Embryonic facial prominence (tissue), 1 donor: ENCODE results near the gene SLC38A9.
"Not testable (repeated sequence)": the region's sequence is repeated elsewhere in the genome, so short reads cannot be mapped to it uniquely, and the experiment has no call there.

Source experiments
- DNase-seq: peaks from one replicate; pipeline ENCODE4 v3.0.0-alpha.2; 2016; ENCODE audit errors: extremely low spot score

The SLC38A9 gene

GRCh38 chr5:55708732-55709131 lies 3.4 kb downstream of the SLC38A9 start:
- no peak for DNase-seq

- DNase-seq, result no peak
Measured at GRCh38 chr5:55706230-55706629, 5.9 kb downstream of the SLC38A9 start.

GRCh38 chr5:55702598-55703345 lies 9.4 kb downstream of the SLC38A9 start:
- DNase-seq, result no peak

GRCh38 chr5:55701462-55702103 lies 10.5 kb downstream of the SLC38A9 start:
- no peak for DNase-seq

GRCh38 chr5:55700745-55701144 lies 11.4 kb downstream of the SLC38A9 start:
- DNase-seq, result no peak

- no peak for DNase-seq
Measured at GRCh38 chr5:55699041-55699688, 13.0 kb downstream of the SLC38A9 start.

- DNase-seq, result not testable (repeated sequence)
Measured at GRCh38 chr5:55696704-55697103, 15.4 kb downstream of the SLC38A9 start.

- no peak for DNase-seq
Measured at GRCh38 chr5:55694152-55694830, 17.8 kb downstream of the SLC38A9 start.

GRCh38 chr5:55692509-55692908 lies 19.6 kb downstream of the SLC38A9 start:
- no peak for DNase-seq

- DNase-seq, result no peak
Measured at GRCh38 chr5:55692106-55692417, 20.1 kb downstream of the SLC38A9 start.

- peak; percentile 55 for DNase-seq
Measured at GRCh38 chr5:55691265-55692105, 20.6 kb downstream of the SLC38A9 start.

- no peak for DNase-seq
Measured at GRCh38 chr5:55682071-55682470, 30.1 kb downstream of the SLC38A9 start.

GRCh38 chr5:55681301-55681700 lies 30.8 kb downstream of the SLC38A9 start:
- DNase-seq, result no peak

GRCh38 chr5:55680353-55680752 lies 31.8 kb downstream of the SLC38A9 start:
- DNase-seq, result no peak

- no peak for DNase-seq
Measured at GRCh38 chr5:55679556-55679955, 32.6 kb downstream of the SLC38A9 start.

- DNase-seq, result peak; percentile 37
Measured at GRCh38 chr5:55675119-55675518, 37.0 kb downstream of the SLC38A9 start.

GRCh38 chr5:55674340-55674739 lies 37.8 kb downstream of the SLC38A9 start:
- no peak for DNase-seq

GRCh38 chr5:55672477-55672911 lies 39.6 kb downstream of the SLC38A9 start:
- DNase-seq, result no peak

GRCh38 chr5:55671975-55672374 lies 40.1 kb downstream of the SLC38A9 start:
- DNase-seq, result no peak

GRCh38 chr5:55668356-55668755 lies 43.8 kb downstream of the SLC38A9 start:
- no peak for DNase-seq

GRCh38 chr5:55667938-55668337 lies 44.2 kb downstream of the SLC38A9 start:
- no peak for DNase-seq

GRCh38 chr5:55665065-55665464 lies 47.1 kb downstream of the SLC38A9 start:
- no peak for DNase-seq
